ENCODE measurements around the gene TNS1.

TNS1 gene

DNA sequence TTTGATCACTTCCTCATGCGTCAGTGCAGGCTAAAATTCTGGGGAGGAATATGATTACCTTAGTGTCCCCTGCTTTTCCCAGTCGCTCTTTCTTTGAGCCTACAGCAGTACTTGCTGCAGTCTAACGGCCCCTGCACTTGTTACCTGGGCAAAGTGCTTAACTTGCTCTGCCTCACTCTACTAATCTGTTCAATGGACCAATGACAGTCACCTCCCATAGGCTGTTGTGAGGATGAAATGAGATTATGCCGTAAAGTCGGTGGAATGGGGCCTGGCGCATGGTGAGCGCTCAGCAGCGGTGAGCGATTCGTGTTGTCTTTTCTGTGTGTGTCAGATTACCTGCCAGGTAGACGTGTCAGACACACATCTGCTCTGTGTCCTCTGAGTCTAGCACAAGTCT is 5.3 kb downstream of the TNS1 start:
- no peak for DNase-seq

DNA sequence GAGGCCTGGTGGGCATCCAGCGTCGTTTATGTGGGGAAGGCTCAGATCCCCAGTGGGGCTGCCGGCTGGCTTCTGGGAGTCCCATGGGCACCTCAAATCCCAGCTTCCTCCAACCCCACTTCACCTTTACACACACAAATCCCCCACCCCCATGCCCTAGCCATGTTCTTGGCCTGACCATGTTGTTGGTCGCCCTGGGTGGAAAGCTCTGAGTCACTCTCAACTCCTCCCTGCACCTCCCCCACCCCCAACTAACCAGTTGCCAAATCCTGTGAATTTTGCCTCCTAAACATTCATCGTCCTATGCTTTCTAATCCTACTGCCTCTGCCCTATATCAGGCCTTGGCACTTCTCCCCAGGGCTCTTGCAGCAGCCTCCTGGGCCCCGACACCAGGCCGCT is 6.4 kb downstream of the TNS1 start:
- peak; percentile 21 for DNase-seq

GRCh38 chr2:217995731-217996231 is 7.0 kb downstream of the TNS1 start:
- DNase-seq: peak; percentile 3

- DNase-seq: no peak
Measured at GRCh38 chr2:217994776-217995274, 8.0 kb downstream of the TNS1 start.

DNA sequence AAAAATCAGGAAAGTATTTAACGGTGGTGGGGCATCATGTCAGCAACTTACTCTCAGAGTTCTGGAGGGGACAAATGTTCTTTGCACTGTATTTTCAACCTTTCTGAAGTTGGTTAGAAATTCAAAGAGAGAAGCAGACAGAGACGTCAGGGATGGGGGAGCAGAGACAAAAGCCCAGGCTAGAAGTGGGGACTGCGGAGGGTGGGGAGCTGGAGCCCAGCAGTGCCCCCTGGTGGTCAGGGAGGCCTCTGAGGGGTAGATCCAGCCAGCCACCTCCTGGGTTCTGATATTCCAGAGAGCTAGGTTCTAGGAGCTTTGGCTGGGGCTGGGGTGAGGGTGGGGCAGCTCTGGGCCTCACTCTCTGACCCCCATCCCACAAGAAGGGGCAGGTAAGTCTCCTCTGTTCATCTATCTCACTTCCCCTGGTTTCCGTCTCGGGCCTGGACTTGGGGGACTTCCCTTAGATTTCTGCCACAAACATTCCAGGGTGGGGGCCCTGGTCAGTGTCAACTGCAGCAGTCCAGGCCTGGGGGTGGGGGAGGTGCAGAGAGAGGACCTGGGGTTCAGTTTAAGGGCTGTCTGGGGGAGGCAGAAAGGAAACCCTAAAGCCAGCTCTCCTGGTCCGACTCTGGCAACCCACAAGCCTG is 8.9 kb downstream of the TNS1 start:
- DNase-seq: peak; percentile 23

GRCh38 chr2:217993138-217993537 is 9.7 kb downstream of the TNS1 start:
- peak; percentile 32 for DNase-seq

DNA sequence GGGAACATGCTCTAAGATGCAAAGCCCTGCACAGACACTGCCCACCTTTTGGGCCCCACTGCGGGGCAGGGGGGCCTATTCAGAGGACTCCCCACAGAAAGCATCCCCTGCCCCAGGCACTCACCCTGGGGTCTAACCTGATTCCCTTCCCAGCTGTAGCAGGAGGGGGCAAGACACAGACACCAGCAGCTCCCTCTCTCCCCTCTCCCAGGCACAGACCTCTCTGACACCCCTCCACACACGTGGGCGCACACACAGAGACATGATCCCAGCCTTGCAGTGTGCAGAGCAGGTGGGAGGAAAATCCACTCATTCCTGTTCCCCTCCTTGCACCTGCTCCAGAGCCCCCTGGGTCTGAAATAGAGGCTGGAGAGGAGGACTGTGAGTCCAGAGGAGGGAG is 10.7 kb downstream of the TNS1 start:
- no peak for DNase-seq

- DNase-seq: no peak
Measured at GRCh38 chr2:217990791-217991465, 11.9 kb downstream of the TNS1 start.

GRCh38 chr2:217990389-217990788 is 12.4 kb downstream of the TNS1 start:
- no peak for DNase-seq

- no peak for DNase-seq
Measured at GRCh38 chr2:217989221-217989948, 13.4 kb downstream of the TNS1 start.

- DNase-seq: no peak
Measured at GRCh38 chr2:217988840-217989204, 14.0 kb downstream of the TNS1 start.

DNA sequence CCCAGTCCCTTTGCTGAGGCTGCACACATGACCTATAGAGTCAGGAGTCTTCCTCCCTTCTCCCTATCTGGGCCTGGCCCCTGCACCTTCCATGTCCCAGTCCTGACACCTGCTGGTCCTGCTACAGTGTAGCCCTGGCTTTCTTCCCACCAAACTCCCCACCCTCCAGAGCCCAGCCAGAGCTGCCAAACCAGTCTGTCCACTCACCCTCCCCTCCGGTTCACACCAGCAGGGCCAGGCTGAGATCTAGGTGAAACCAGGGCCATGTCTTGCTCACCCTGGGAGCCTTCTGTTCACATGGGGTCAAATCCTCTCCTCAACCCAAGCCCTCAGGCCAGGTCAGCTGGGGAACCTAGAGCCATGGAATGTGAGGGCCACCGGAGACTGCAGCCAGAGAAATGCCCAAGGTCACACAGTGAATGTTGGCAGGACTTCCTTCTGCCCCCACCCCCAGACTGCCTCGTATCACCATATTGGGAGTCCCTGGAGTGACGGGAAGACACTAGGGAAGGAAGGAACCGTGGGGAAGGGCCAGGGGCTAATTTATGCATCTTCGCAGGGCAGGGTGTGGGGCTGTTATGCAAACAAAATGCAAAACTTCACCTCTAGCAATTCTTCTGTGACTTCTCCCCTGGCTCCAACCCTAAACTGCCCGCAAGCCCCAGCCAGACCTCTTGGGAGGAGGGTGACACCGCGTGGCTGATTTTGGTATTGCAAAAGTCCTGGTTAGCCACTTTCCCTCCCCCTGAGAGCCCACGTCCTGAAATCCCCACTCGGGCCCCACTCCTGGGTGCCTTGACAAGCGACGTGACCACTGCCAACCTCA is 14.6 kb downstream of the TNS1 start:
- DNase-seq: peak; percentile 58

- no peak for DNase-seq
Measured at GRCh38 chr2:217987391-217987790, 15.4 kb downstream of the TNS1 start.

DNA sequence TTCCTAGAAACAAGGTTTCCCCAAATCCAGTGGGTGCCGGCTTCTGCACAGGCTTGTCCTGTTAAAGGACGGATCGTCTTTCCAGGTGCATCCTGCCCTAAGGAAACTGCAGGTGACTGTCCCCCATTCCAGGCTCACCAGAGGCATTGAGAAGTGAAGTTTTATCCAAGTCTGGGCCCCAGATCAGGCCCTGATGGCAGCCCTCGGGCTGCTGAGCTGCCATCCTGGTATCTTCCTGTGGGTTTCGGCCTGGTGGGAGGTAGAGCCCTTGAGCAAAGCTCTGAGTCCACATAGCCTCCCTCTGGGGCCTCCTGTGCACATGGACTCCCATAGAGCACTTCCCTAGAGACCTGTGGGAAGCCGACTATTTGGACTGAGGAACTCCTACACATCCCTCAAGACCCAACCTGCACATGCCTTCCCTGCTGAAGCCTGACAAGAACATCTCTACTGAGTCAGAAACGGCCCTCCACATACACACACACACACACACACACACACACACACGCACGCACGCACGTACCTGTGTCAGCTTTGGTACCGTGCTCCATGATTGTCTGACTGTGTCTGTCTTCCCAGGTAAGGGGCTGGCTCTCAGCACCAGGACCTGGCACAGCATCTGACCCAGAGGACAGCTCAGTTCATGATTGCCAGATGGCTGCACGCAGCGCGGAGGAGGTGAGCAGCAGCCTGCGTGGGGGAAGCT is 16.4 kb downstream of the TNS1 start:
- no peak for DNase-seq

- DNase-seq: no peak
Measured at GRCh38 chr2:217983276-217984233, 19.2 kb downstream of the TNS1 start.

GRCh38 chr2:217981971-217982370 is 20.8 kb downstream of the TNS1 start:
- DNase-seq: no peak

DNA sequence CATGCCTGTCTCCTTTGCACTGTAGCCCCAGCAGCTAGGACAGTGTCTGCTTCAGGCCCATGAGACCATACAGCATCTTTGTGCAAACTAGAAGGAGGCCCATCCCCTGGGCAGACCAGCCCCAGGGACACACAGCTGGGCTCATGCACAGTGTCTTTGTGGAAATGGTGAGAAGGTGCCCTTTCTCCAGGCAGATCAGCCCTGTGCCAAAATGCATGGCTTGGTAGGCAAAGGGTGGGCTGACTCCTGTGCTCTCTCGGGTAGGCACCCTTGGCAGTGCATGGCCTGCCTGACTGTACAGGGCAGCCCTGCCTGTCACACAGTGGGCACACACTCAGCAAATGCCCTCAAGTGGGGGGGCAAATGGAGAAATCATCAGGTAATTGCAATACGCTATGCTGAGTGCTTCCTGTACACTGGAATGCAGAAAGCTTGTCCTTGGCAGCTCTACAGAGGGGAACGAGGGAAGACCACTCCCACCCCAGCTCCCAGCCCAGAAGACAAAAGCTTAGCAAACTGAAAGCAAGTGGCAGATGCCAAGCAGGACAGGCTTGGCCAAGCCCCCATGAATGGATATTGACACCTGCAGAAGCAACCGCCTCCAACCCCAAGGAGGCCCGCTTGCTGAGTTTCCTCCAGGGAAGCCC is 21.6 kb downstream of the TNS1 start:
- no peak for DNase-seq

DNA sequence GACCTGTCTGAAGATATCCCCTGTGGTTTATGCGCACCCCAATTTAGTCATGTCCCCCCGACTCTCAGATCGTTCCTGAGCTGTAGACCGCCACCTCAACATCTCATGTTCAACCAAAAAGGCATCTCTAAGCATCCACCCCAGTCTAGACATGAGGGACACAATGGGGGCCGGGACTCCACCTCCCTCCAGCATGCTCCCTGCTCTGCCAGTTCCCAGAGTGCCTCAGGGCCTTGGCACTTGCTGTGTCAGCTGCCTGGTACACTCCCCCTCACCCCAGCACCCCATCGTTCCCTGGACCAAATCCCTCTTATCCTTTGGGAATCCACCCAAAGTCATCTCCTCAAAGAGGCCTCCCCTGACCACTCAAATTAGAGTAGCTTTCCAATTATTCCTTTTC is 22.2 kb downstream of the TNS1 start:
- DNase-seq: no peak

GRCh38 chr2:217980036-217980435 is 22.8 kb downstream of the TNS1 start:
- DNase-seq: no peak

- DNase-seq: no peak
Measured at GRCh38 chr2:217979151-217979811, 23.5 kb downstream of the TNS1 start.

All from MV-4-11 (cell line).